OCI-LY7 (cell line): ENCODE data around the gene RXRG. TPM values are rescaled to one million over a fixed set of nuclear protein-coding genes. Genes with fewer than 3 reads are reported as not detected.

Experiments
- BruUV-seq: library from RNA; stranded (reverse); fragments of 400-500 nt; replicated peaks from 2 replicates; lab custom pipeline; 2021; lab: Mats Ljungman, UMichigan
- CTCF ChIA-PET: fragments of 300-600 bp; sonication (Branson Sonifier 250); formaldehyde crosslinking; loops from one replicate; lab custom pipeline; 2022; ENCODE audit warnings: antibody characterized with exemption; ENCODE audit not compliant: unreplicated experiment; lab: Charles Lee
- POLR2A ChIA-PET: fragments of 300-600 bp; sonication (Branson Sonifier 250); formaldehyde crosslinking; loops from one replicate; lab custom pipeline; 2022; ENCODE audit warnings: antibody characterized with exemption; lab: Charles Lee
- DNase-seq: peaks from one replicate; pipeline ENCODE4 v3.0.0-alpha.2; 2015; ENCODE audit warnings: low spot score
- H2AFZ ChIP-seq: fragments of 200-600 bp; sonication (generic), shearing (Covaris generic); 2 replicates; pipeline ENCODE4 v1.6.1; 2014; ENCODE audit warnings: mild to moderate bottlenecking, antibody characterized with exemption, low read length, moderate library complexity
- H3K27ac ChIP-seq: fragments of 200-600 bp; sonication (generic); 2 replicates; pipeline ENCODE4 v1.5.1; 2014; ENCODE audit warnings: mixed run types, low read depth, mild to moderate bottlenecking, moderate library complexity, low read length, inconsistent platforms; ENCODE audit not compliant: poor library complexity, severe bottlenecking
- H3K36me3 ChIP-seq: fragments of 200-600 bp; sonication (generic); 2 replicates; pipeline ENCODE4 v1.6.1; 2014; ENCODE audit warnings: mild to moderate bottlenecking, antibody characterized with exemption, low read length, moderate library complexity, mixed read lengths; ENCODE audit not compliant: insufficient read depth
- H3K4me1 ChIP-seq: fragments of 200-600 bp; sonication (generic); 2 replicates; pipeline ENCODE4 v1.5.1; 2014; ENCODE audit warnings: mild to moderate bottlenecking, low read length; ENCODE audit not compliant: insufficient read depth, poor library complexity, severe bottlenecking
- H3K4me2 ChIP-seq: fragments of 200-600 bp; sonication (generic); 2 replicates; pipeline ENCODE4 v1.6.1; 2014; ENCODE audit warnings: mild to moderate bottlenecking, low read length
- H3K4me3 ChIP-seq: fragments of 200-600 bp; sonication (generic); 2 replicates; pipeline ENCODE4 v1.5.1; 2014; ENCODE audit warnings: mild to moderate bottlenecking, low read depth, low read length; ENCODE audit not compliant: poor library complexity, severe bottlenecking
- H3K79me2 ChIP-seq: fragments of 200-600 bp; sonication (generic); 2 replicates; pipeline ENCODE4 v1.6.1; 2016; ENCODE audit warnings: low read depth, mild to moderate bottlenecking, low read length, moderate library complexity, mixed read lengths; ENCODE audit not compliant: insufficient read depth
- H3K9me2 ChIP-seq: fragments of 200-600 bp; sonication (generic); 2 replicates; pipeline ENCODE4 v1.6.1; 2016; ENCODE audit warnings: mild to moderate bottlenecking, low read length, mixed read lengths; ENCODE audit not compliant: insufficient read depth
- H3K9me3 ChIP-seq: fragments of 200-600 bp; sonication (generic); 2 replicates; pipeline ENCODE4 v1.6.1; 2014; ENCODE audit warnings: mild to moderate bottlenecking, mixed run types, low read length, mixed read lengths
- H4K20me1 ChIP-seq: fragments of 200-600 bp; sonication (generic); 2 replicates; pipeline ENCODE4 v1.6.1; 2014; ENCODE audit warnings: mild to moderate bottlenecking, antibody characterized with exemption, low read length, moderate library complexity, mixed read lengths; ENCODE audit not compliant: insufficient read depth
- EZH2phosphoT487 ChIP-seq: fragments of 200-600 bp; sonication (generic); IDR thresholded peaks from 2 replicates; pipeline ENCODE4 v1.6.1; 2018; ENCODE audit warnings: low read depth, borderline replicate concordance, mild to moderate bottlenecking, mixed run types, antibody characterized with exemption, low read length, moderate library complexity, mixed read lengths
- intact Hi-C: fragments of 100-400 bp; cut with micrococcal nuclease; formaldehyde crosslinking; loops from one replicate; pipeline ENCODE4 v1.10.0; 2022; ENCODE audit not compliant: unreplicated experiment
- total RNA-seq, 2 experiments: library from RNA; depleted of rRNA in 1 of 2; stranded (reverse); fragments of >200 nt in 1 of 2; shearing (Covaris generic) in 1 of 2; gene quantifications; 2 replicates each; pipeline ENCODE4 v1.2.3, GENCODE V29; 2014 to 2022
- TF ChIP-seq, protein P1 (sequence below): fragments of 200-600 bp; sonication (generic); conservative IDR thresholded peaks from 2 replicates; pipeline ENCODE4 v1.5.1; 2014; ENCODE audit warnings: mild to moderate bottlenecking, antibody characterized with exemption, low read length, moderate library complexity, mixed read lengths

Gene RXRG
- total RNA-seq, 2 experiments from 2014 or later: not detected

DNA sequence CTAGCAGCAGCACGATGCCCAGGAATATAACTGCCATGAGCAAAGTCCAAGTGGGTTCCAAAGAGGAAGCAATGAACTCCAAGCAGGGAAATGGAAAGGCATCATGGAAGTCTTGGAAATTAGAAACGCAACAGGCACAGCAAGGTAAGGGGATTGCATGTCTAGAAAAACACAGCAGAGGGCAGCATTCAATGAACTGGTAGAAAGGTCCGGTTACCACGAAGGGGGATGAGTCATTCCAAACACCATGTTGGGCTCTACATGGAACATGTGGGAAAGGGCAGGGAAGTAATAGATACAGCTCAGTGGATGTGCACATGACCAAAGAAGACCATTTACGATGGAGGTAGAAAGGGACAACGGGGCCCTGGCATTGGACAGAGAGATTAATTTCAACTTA is 36.4 kb downstream of the RXRG start:
- Histone ChIP-seq H3K9me2 (no peaks in the 10 kb centered on the region), H4K20me1 (no peaks in the 10 kb centered on the region), H2AFZ (no peak overlapping the region), H3K36me3 (no peaks in the 10 kb centered on the region), H3K4me3 (no peak overlapping the region), H3K9me3 (no peaks in the 10 kb centered on the region), H3K79me2 (no peaks in the 10 kb centered on the region), H3K4me1 (no peaks in the 10 kb centered on the region), H3K27ac (no peak overlapping the region), H3K4me2 (no peak overlapping the region)
- ChIA-PET CTCF (no interaction called here), POLR2A (no interaction called here)
- DNase-seq: no peak
- BruUV-seq: no TSS peak
- no peak for TF ChIP-seq EZH2phosphoT487
- TF ChIP-seq, protein P1, sequence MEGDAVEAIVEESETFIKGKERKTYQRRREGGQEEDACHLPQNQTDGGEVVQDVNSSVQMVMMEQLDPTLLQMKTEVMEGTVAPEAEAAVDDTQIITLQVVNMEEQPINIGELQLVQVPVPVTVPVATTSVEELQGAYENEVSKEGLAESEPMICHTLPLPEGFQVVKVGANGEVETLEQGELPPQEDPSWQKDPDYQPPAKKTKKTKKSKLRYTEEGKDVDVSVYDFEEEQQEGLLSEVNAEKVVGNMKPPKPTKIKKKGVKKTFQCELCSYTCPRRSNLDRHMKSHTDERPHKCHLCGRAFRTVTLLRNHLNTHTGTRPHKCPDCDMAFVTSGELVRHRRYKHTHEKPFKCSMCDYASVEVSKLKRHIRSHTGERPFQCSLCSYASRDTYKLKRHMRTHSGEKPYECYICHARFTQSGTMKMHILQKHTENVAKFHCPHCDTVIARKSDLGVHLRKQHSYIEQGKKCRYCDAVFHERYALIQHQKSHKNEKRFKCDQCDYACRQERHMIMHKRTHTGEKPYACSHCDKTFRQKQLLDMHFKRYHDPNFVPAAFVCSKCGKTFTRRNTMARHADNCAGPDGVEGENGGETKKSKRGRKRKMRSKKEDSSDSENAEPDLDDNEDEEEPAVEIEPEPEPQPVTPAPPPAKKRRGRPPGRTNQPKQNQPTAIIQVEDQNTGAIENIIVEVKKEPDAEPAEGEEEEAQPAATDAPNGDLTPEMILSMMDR: peak; percentile 62
- intact Hi-C loops: no loop called here

DNA sequence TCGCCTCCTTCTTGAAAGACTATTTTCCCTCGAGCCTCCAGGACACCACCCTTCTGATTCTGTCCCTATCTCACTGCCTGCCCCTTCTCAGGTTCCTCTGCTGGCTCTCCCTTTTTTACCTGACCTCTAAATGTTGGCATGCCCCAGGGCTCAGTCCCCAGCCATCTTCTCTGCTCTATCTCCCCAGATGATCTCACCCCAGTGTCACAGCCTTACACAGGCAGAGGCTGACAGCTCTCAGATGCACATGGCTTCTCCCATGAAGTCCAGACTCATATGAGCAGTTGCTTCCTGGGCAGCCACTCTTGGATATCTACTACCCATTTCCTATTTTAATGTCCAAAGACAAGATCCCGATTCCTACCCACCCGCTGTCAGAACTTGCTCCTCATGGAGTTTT is 37.5 kb downstream of the RXRG start:
- intact Hi-C loops: no loop called here
- ChIA-PET CTCF (no interaction called here), POLR2A (no interaction called here)

DNA sequence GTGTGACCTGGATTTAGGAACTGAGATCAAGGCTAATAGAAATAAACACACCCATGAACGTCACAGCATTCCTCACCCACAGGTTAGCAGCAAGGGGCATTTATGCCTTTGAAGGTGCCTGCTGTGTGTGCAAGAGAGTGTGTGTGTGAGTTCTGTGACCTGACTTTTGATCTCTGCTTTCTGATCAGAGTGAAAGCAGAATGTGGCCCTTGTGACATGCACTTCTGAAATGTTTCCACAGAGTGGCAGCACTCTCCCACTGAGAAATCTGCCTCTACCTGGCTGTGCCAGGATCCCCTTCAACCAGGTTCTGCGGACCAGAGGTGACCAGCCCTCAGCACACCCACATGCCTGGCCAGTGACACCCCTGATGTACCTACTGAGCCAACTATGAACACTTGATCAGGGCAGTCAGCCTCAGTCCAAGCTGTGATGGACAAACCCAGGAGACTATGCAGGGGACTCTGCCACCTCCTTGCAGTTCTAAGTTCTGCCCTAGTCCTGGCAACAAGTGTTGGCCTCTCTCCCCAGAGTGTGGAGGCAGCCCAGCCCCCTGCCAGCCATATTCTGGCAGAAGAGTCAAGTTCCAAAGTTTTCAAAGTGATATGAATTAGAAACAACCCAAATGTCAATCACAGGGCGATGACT is 41.0 kb downstream of the RXRG start:
- H3K9me2 ChIP-seq: no peaks in the 10 kb centered on the region
- no peaks in the 10 kb centered on the region for H3K79me2 ChIP-seq
- BruUV-seq: no TSS peak
- no peaks in the 10 kb centered on the region for H3K9me3 ChIP-seq
- no peak overlapping the region for H3K27ac ChIP-seq
- POLR2A ChIA-PET: no interaction called here
- no peak overlapping the region for H2AFZ ChIP-seq
- DNase-seq: peak; percentile 22
- no peaks in the 10 kb centered on the region for H3K36me3 ChIP-seq
- no peak overlapping the region for H3K4me2 ChIP-seq
- intact Hi-C loops: no loop called here
- no peaks in the 10 kb centered on the region for H4K20me1 ChIP-seq
- H3K4me1 ChIP-seq: no peaks in the 10 kb centered on the region
- CTCF ChIA-PET: no interaction called here
- TF ChIP-seq, protein P1: peak; percentile 75
- no peak for TF ChIP-seq EZH2phosphoT487
- H3K4me3 ChIP-seq: no peak overlapping the region

More for the DNA sequence above, 37.5 kb downstream of the RXRG start:
- Histone ChIP-seq H3K4me3 (no peak overlapping the region), H3K27ac (no peak overlapping the region), H3K9me3 (no peaks in the 10 kb centered on the region), H3K36me3 (no peaks in the 10 kb centered on the region), H3K4me2 (no peak overlapping the region), H3K79me2 (no peaks in the 10 kb centered on the region), H4K20me1 (no peaks in the 10 kb centered on the region), H3K4me1 (no peaks in the 10 kb centered on the region), H2AFZ (no peak overlapping the region), H3K9me2 (no peaks in the 10 kb centered on the region)
- no peak for DNase-seq
- TF ChIP-seq EZH2phosphoT487: no peak
- TF ChIP-seq, protein P1: no peak
- BruUV-seq: no TSS peak
